Subcutaneous adipose tissue (tissue), 4 donors: ENCODE measurements around the gene ADAP1. TPM values are rescaled to one million over a fixed set of nuclear protein-coding genes. Genes with fewer than 3 reads are reported as not detected.

Experiments used
- CTCF ChIP-seq: fragments of 450-650 bp; IDR thresholded peaks from one replicate; pipeline ENCODE4 v1.5.1; 2016; ENCODE audit warnings: low read depth, mild to moderate bottlenecking, control low read depth, antibody characterized with exemption, moderate library complexity
- total RNA-seq, 4 donors: library from RNA; depleted of rRNA; stranded (reverse); fragments of >200 nt; gene quantifications; one replicate each; pipeline ENCODE4 v1.1.0, GENCODE V29; 2016

The ADAP1 gene
- total RNA-seq, 4 donors from 2014 or later: 8.9 to 12.4 (median 10.2) TPM

GRCh38 chr7:946256-946996 is 8.1 kb downstream of the ADAP1 start:
- no peak for TF ChIP-seq CTCF

- TF ChIP-seq CTCF: no peak
Observed at GRCh38 chr7:945556-946255, 8.8 kb downstream of the ADAP1 start.

GRCh38 chr7:945147-945555 is 9.3 kb downstream of the ADAP1 start:
- no peak for TF ChIP-seq CTCF

GRCh38 chr7:944744-945143 is 9.7 kb downstream of the ADAP1 start:
- TF ChIP-seq CTCF: no peak

- no peak for TF ChIP-seq CTCF
Observed at GRCh38 chr7:940599-941408, 13.7 kb downstream of the ADAP1 start.

GRCh38 chr7:939843-940242 is 14.6 kb downstream of the ADAP1 start:
- no peak for TF ChIP-seq CTCF
